HepG2 (cell line): ENCODE data around the gene MEIG1.

Experiments used
- BRD4 ChIP-seq: sonication (generic); formaldehyde crosslinking; IDR thresholded peaks from 2 replicates; pipeline ENCODE4 v1.4.0; 2020; ENCODE audit warnings: missing genetic modification reagents
- POLR2A ChIP-seq, 2 experiments: IDR thresholded peaks; 2 replicates each; pipeline ENCODE4 v1.6.1; 2011; ENCODE audit warnings: low read depth in 2 of 2, low read length in 2 of 2, mild to moderate bottlenecking in 1 of 2, moderate library complexity in 1 of 2; ENCODE audit not compliant: insufficient read depth in 1 of 2
- ZNF18 ChIP-seq: sonication (generic); formaldehyde crosslinking; IDR thresholded peaks from 2 replicates; pipeline ENCODE4 v1.8.0; 2022; ENCODE audit warnings: mild to moderate bottlenecking, missing genetic modification reagents; ENCODE audit not compliant: insufficient replicate concordance
- ZNF232 ChIP-seq: sonication (generic); formaldehyde crosslinking; IDR thresholded peaks from 2 replicates; pipeline ENCODE4 v1.4.0; 2020; ENCODE audit warnings: missing genetic modification reagents, borderline replicate concordance

GRCh38 chr10:14947268-14947667, 11.9 kb upstream of the MEIG1 start:
- TF ChIP-seq ZNF232 (CRISPR knock-in tag) (no peak), ZNF18 (CRISPR knock-in tag) (no peak), POLR2A (IDR thresholded peaks at IDR 0.05; ENCODE audit: insufficient read depth in 1 of 2, low read depth in 2 of 2, low read length in 2 of 2) (no peak), BRD4 (no peak)
